ENCODE results near the gene ARHGAP15. TPM values are rescaled to one million over a fixed set of nuclear protein-coding genes. Genes with fewer than 3 reads are reported as not detected.

Gene ARHGAP15
- total RNA-seq, 1 donor from 2014 or later, result not detected

DNA sequence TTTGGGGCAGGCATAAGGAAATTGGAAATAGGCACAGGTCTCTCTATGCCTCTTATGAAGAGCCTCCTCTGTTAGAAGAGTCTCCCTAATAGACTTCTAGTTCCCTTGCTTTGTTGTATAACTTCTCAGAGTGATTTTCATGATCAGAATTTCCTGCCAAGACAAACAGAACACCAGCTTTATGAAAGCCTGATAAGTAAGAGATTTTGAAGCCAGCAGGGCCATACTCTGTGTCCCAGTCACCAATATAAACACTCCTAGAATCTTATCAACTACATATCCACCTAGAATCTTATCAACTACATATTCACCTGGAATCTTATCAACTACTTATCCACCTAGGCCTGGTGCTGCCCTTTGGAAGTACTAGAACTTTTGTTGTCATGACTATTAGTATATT lies 579.5 kb downstream of the ARHGAP15 start:
- no peak for DNase-seq (ENCODE audit: low read depth, low spot score)

DNA sequence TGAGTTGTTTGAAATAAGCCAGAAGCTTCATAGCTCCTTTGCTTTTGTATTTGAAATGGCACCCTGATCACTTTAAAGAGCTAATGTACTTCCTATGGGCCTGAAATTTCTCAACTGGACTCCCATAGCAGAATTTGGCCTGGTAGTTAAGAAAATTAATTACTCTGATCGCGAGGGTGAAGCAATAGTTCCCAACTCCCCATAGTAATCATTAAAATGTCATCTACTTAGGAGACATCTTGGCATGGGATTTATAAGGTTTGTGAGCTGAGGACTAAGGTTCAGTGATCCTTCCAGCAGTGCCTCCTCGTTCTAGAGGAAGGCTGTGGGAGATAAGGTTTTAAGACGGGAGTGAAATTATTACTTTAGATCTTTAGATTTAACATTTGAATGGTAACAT lies 581.0 kb downstream of the ARHGAP15 start:
- DNase-seq (ENCODE audit: low read depth, low spot score), result no peak

DNA sequence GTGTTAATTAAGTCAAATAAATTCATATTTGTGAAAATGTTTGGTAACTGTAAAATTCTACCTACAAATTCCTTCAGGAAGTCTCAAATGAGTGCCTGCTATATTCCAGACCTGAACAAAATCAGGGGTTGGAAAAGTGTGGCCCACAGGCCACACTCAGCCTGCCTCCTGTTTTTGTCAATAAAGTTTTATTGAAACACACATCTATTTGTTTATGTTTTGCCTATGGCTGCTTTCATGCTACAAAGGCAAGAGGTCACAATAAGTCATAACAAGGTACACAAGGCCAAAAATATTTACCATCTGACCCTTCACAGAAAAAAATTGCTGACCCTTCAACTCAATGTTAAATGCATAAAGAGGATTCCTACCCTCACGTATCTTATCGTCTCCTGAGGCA lies 581.7 kb downstream of the ARHGAP15 start:
- DNase-seq (ENCODE audit: low read depth, low spot score), result no peak

DNA sequence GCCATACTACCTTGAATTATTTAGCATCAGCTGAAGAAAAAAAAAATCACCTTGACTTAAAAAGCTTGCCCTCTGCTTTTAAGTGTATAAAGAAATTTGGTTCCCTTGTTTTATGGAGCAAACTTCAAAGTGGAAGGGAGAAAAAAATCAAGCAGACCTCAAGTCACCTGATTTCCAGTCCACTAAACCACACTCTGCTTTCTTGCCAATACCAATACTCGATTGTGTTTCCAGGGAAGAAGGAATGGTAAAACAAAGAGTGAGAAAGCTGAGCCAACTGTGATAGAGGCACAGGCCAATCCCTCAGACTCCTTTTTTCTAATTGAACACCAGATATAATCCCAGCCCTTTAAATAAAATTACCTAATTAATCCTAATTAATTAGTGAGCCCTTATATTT lies 587.3 kb downstream of the ARHGAP15 start:
- DNase-seq (ENCODE audit: low read depth, low spot score), result no peak

DNA sequence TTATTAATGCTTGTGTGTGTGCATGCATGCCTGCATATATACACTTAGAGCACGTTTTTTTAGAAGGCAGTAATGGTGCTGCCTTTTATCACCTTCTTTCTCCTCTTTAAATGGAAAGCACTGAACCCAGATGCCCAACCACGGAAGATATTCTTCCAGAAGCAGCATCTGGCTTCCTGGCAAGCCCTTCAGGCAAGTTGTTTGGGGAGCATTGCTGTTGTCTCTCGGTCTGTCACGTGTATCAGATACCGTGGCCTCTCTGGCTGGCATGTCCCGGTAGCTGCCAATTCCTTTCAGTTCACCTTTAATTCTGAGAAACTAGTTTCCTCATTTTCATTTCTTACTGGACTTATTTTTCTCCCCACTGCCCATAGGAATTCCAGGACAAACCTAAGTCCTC lies 587.8 kb downstream of the ARHGAP15 start:
- no peak for DNase-seq (ENCODE audit: low read depth, low spot score)

DNA sequence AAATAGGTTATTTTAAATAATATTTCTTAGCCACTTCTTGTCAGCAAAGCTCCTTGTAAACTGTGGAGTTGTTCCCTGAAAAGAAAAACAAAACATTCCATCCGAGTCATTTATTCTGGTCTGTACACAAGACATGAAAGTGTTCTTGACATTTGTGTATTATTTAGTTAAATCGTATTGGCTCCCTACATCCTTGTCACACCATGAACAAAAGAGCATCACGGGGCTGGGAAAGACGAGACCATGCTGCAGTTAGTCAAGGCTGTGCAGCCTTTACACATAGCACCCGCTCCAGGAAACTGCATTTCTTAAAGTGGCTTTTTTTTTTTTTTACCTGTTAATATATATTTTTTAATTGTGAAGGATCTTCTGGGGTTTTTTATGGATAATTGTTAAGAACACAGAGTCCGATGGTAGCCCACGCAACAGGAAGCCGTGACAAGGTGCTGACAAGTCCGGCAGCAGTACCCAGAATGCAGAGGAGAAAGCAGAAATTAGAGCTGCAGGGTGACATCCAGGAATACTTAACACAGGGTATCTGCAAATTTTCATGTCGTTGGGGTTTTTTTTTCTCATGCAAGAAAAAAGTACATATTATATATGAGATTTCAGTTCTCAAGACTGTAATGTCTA lies 588.4 kb downstream of the ARHGAP15 start:
- no peak for DNase-seq (ENCODE audit: low read depth, low spot score)

DNA sequence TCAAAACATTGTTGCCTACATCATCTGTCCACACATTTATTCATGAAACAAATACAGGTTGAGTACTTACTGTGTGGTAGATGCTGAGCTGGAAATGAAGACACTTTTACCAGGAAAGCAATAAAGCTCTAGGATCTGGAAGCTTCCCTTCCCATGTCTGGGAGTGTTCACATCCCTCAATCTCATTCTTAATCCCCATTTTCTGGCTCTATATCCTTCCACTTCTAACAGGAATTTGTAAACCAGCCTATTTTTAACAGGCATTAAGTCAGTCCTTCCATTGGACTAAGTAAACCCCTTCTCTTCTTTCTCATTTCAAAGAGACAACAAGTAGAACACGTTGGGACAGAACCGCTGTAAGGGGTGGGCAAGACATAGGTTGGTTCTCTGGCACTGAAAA lies 589.5 kb downstream of the ARHGAP15 start:
- DNase-seq (ENCODE audit: low read depth, low spot score), result no peak

DNA sequence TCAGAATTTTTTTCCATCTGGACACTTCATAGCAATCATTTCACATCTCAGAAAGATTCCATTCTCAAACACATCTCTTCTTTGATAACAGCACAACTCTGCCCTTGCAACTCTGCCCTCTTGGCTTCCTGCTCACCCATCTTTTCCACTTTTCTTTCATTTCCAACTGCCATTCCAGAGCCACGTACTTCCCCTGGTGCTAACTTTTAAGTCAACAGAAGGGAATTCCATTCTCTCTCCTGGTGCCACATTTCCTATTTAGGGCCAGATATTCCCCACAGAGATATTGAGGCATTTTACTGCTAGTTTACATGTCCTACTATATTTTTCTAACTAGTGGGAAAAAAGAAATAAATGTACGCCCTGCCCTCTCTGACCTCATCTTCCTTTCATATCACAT lies 590.2 kb downstream of the ARHGAP15 start:
- DNase-seq (ENCODE audit: low read depth, low spot score), result no peak

DNA sequence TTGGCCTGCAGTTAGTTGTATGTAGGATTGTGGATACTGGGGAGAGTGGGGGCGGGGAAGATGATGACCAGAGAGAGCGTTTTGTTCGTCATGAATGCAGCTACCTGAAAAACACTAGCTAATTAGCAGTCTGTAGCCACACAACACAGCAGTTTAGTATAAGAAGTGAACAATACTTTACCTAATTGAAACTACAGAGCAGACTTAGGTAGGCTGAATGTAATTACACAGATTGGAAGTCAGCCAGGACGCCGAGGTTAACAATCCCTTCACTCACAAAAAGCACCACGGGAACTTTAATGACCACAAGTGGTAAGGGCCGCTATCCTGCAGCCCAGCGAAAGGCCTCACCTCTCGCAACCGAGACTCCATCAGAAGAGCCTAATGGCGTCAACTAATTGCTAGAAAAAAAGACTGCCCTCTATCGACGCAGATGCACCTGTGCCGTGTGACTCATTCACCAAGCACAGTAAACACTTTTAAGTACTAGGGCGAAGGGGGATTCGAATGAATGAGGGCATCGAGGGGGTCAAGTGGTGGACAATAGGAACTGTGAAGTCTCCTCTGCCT lies 591.0 kb downstream of the ARHGAP15 start:
- DNase-seq (ENCODE audit: low read depth, low spot score), result no peak

DNA sequence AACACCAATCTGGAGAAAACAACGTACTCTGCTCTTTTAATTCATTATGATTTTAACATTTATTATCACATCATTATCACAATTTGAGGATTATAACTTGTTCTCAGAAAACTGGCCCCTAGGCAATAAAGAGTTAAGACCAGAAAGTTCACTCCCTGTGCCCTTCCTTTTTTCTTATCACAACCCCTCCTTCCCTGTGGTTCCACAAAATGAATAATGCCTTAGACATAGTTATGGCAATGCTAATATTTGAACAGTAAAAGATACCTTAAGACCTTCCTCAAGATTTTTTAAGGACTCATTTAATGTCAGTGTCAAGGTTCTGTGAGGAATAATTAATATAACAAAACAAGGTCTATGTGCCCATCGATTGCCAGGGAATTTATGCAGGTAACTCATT lies 596.2 kb downstream of the ARHGAP15 start:
- no peak for DNase-seq (ENCODE audit: low read depth, low spot score)

DNA sequence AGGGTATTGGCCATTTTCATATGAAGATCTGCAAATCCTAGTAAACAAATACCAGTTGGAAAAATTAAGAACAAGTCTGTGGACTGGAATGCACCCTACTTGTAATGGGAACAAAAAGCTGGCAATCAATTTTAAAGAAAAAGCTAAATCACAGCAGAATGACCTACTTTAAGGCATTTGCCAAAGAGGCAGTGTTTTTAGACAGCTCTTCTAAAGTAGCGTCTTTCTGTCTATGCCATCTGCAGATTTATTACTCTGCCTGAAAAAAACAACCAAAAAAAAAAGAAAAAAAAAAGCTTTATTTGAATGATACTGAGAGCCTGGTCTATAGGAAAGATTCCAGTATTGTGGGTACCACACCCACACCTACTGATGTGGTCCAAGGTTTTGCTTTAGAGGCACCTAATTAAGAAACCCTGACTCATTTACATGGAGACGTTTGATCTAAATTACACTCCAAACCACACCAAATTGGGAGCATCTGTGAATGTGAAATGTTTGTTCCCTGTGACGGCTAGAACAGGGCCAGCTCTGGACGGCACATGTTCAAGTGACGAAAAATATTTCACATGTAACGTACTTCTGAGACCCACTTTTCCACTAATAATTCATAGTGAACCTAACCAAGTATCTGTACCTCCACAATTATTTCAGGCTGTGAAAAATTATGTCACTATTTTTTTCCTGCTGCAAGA lies 597.1 kb downstream of the ARHGAP15 start:
- DNase-seq (ENCODE audit: low read depth, low spot score), result no peak

DNA sequence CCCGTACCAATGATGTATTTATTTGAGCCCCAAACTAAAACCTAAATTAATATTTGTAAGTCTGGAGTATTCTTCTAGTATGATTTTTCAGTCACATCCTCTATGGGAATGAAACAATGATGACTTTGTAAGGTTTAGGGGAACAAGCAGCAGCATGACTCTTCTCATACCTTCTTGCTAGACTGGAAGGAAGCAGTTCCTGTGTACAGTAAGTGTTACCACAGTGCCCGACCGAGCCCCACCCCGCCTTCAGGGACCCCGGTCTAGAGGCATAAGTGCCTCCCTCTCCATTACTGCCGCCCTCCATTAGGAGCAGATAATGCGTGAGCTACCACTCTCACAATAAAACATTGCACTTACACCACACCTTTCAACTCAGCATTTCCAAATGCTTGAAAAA lies 599.3 kb downstream of the ARHGAP15 start:
- DNase-seq (ENCODE audit: low read depth, low spot score), result no peak

DNA sequence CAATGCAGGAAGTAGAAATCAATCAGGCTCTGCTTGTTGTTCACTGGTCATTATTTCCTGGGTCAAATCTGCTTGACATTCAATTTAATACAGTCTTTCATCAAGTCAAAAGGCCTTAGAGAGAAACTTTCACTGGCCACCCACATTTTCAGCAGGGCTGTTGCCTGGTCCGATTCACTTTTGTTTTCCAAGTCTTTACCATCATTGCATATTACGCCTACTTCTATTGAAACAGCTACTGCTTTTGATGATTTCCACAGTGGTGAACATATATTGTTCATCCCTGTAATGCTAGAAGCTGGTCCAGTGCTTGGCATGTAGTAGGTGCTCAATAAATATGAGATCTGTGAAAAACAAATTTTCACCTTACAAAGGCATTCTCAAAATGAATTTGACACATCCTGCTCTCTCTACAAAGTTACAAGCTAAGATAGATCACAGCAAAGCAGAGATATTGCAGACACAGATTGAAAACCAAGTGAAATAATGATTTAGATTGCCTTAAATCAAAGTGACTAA lies 600.1 kb downstream of the ARHGAP15 start:
- no peak for DNase-seq (ENCODE audit: low read depth, low spot score)

DNA sequence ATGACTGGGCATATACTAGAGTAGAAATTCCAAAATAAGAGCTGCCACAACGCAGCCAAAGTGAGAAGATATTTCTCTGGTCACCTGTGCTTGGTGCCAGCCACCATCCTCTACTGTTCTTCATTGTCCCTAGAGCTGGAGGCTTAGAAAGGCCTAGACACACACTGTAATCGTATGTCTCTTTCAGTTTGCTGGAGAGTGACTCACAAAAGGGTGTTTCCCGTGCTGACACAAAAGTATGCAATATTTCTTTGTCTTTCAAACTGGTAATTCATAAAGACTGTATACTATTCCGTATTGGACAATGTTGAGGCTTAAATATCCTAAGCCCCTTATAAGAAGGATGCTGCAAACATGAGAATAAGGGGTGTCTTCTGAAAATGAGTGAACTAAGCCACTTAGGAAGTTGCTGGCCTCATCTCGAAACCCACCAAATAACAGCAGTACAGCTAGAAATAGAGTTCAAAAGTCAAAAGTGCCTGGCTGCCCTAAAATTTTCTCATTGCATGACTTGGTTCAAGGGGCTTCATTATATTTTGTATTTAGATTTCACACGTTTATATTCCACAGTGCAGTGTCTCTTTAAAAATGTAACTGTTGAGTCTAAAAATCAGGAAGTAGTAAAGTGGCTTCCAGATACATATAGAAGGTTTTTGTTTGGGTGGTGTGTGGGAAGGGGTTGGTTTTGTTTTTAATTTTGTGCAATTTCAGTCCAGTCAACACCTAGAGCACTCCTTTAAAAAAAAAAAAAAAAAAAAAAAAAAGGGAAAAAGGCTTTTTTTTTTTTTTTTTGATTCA lies 601.1 kb downstream of the ARHGAP15 start:
- DNase-seq (ENCODE audit: low read depth, low spot score), result no peak

DNA sequence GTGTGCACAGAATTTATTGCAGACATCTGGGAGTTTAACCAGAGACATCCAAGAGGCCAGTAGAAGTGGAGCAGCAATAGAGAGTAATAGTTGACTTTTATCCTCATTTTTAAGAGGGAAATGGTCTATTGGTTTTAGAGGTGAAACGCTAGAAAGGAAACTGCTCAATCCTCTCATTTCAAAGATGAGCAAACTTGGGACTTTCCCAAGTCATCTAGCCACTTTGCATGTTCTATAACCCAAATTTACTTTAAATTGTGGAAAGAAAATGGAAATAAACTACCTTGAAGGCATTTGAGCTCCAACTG lies 601.7 kb downstream of the ARHGAP15 start:
- DNase-seq (ENCODE audit: low read depth, low spot score), result no peak

DNA sequence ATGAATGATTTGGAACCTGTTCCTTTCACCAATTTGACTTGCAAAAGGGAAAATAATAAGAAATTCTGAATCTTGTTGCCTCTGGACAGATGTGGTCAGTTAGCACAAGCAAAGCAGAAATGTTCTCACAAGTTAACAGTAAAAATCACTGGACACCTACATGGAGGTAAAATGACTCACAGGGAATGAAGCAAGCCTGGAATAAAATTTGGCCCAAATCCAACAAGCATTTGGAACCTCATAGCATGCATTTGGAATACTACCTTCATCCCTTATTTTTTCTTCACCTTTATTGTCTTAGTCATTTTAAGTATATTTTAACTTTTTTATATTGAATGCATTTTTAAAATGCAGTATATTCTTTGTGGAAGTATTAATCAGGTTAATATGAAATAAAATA lies 602.9 kb downstream of the ARHGAP15 start:
- no peak for DNase-seq (ENCODE audit: low read depth, low spot score)

DNA sequence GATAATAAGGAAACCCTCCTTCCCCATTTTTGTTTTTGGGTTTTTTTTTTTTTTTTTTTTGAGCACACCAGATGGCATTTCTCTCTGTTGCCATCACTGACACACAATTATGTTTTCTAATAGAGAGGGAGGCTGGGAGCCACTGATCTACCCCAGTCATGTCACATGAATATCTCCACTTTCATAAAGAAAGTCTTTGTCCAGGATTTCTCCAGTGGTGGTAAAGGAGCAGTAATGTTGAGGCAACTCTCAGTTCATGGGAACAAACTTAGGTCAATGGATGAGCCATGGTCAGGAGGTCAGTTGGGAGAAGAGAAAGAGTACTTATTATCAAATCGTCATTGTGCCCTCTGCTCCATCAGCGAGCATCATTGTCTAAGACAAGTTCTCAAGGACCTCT lies 603.7 kb downstream of the ARHGAP15 start:
- DNase-seq (ENCODE audit: low read depth, low spot score), result no peak

DNA sequence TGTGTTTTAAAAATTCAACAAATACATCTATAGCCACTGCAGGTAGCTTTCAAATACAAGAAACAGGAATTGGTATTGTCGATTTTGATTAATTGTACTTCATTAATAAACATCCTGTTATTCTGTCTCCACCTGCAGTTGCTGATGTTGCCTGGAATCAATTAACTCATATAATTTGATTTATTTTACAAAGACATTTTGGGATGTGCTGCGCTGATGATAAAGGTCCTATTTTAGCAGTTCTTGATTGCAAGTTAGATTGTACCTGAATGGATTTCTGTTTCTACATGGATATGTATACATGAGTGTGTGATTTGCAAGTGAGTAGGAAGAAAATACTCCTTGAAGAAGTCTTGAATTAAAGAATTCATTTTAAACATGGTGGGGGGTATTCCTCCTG lies 605.3 kb downstream of the ARHGAP15 start:
- DNase-seq (ENCODE audit: low read depth, low spot score), result no peak

DNA sequence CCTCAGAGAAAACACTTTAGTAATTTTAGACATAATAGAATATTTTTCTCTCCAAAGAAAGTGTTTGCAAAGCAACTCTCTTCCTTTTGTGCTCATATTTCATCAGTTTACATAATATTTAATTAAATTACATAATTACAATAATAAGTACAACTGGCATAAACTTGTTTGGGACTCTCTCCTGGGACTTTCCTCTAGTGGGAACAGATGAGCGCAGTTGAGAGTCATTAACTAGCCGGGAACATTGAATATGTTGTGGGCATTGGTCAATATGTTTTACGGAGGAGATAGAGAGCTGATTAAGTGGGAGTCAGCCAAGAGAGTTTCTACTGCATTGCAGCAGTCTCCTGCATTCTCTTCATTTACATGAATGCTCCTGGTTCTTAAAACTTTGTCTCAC lies 607.7 kb downstream of the ARHGAP15 start:
- DNase-seq (ENCODE audit: low read depth, low spot score), result no peak

DNA sequence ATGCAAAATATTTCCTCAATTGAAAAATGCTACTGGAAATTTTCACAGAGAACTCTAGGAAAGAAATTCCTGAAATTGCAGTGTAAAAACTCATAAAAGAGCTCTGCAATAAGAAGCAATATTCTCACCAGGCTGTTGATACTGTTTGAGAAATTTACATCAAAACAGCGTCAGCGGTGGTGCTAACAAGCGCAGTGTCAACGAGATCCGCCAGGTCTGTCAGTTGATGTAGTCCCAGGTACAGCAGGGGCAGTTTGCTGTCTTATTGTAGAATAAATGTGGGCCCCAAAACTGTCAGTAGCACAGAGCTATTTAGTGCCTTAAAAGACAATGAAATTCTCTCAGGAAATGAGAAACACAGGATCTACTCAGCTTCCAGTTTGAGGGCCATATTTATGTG lies 611.2 kb downstream of the ARHGAP15 start:
- DNase-seq (ENCODE audit: low read depth, low spot score), result no peak

DNA sequence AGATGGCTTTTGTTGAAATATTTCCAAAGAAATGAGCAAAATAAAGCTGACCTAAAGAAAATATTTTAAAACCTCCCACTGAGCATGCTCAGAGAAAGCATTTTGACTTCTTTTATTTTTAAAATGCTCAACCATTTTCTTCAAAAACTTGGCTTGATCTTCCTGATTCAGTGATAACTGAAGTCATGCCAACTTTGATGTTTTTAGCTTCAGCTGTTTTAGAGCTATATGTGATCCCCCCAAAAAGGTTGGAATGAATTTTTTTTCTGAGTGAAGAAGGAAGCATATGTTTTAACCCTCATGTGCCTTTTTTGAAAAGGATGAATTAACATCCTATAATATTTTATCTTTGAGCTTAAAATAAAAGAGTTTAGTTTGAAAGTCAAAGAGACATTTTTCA lies 612.0 kb downstream of the ARHGAP15 start:
- no peak for DNase-seq (ENCODE audit: low read depth, low spot score)

DNA sequence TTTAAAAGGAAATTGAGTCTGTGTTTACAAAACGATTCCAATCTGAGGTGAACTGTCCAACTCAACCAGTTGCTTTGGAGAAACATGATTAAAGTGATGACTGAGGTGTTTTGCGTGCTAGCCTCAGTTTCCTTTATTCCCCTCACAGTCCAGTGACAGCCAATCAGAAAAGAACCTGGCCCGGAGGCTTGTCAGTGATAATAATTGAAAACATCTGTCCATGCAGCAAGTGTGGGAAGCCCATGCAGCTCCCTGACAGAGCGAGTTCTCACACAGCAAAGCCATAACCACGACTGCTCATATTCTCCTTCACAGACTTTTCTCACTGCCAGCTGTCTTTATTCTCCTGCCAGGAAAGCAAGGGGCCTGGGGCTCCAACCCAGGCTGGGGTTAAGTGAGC lies 613.4 kb downstream of the ARHGAP15 start:
- no peak for DNase-seq (ENCODE audit: low read depth, low spot score)
